Tibial nerve (tissue), 4 donors: ENCODE measurements around the gene SYNCRIP. TPM values are rescaled to one million over a fixed set of nuclear protein-coding genes. Genes with fewer than 3 reads are reported as not detected.

ENCODE experiments used
- DNase-seq, 2 donors: peaks; one replicate each; pipeline ENCODE4 v3.0.0-alpha.2; 2019; ENCODE audit warnings: low spot score in 2 of 2
- H3K27ac ChIP-seq, 4 donors: fragments of 200-600 bp; sonication (generic) in 3 of 4; one replicate each; pipeline ENCODE4 v1.5.1; 2017 to 2019; ENCODE audit warnings: mild to moderate bottlenecking in 1 of 4
- H3K27me3 ChIP-seq, 2 donors: fragments of 200-600 bp; sonication (generic) in 1 of 2; one replicate each; pipeline versions ENCODE4 v1.5.1 to v1.6.0; 2017 to 2019
- H3K36me3 ChIP-seq, 3 donors: fragments of 200-600 bp; sonication (generic); one replicate each; pipeline ENCODE4 v1.5.1; 2018 to 2019
- H3K4me1 ChIP-seq, 4 donors: fragments of 200-600 bp; sonication (generic) in 3 of 4; one replicate each; pipeline ENCODE4 v1.5.1; 2017 to 2019
- H3K4me3 ChIP-seq, 4 donors: fragments of 200-600 bp; sonication (generic) in 3 of 4; one replicate each; pipeline ENCODE4 v1.5.1; 2017 to 2019; ENCODE audit warnings: mild to moderate bottlenecking in 1 of 4, moderate library complexity in 1 of 4
- H3K9me3 ChIP-seq, 4 donors: fragments of 200-600 bp; sonication (generic) in 3 of 4; one replicate each; pipeline ENCODE4 v1.5.1; 2017 to 2019
- CTCF ChIP-seq, 5 experiments: fragments of 200-600 bp in 3 of 5; fragments of 450-650 bp in 2 of 5; sonication (generic) in 3 of 5; IDR thresholded peaks; one replicate each; pipeline ENCODE4 v1.5.1; 2016 to 2019; ENCODE audit warnings: antibody characterized with exemption in 5 of 5, mild to moderate bottlenecking in 3 of 5, moderate library complexity in 2 of 5
- EP300 ChIP-seq, 2 donors: sonication (generic); formaldehyde crosslinking; IDR thresholded peaks; one replicate each; pipeline ENCODE4 v1.6.1; 2017; ENCODE audit warnings: antibody characterized with exemption in 2 of 2, mild to moderate bottlenecking in 1 of 2
- POLR2A ChIP-seq, 2 donors: fragments of 450-650 bp; IDR thresholded peaks; one replicate each; pipeline ENCODE4 v1.6.1; 2017; ENCODE audit warnings: antibody characterized with exemption in 2 of 2, mild to moderate bottlenecking in 2 of 2, moderate library complexity in 2 of 2
- WGBS, 2 donors: methylation state at CpG; one replicate each; pipeline ENCODE4 v1.1.5; 2018; 5-methylcytosine and 5-hydroxymethylcytosine counted together
- total RNA-seq, 4 donors: library from RNA; depleted of rRNA; stranded (reverse); fragments of >200 nt; gene quantifications; one replicate each; pipeline ENCODE4 v1.1.0, GENCODE V29; 2016

SYNCRIP gene
- total RNA-seq, 4 donors from 2014 or later = 51.5 to 64.7 (median 53.2) TPM

- Histone ChIP-seq H3K9me3 (no peaks in the 10 kb centered on the region), H3K27ac (no peak overlapping the region), H3K36me3 (peaks cover 0 to 13% (median 0%) of the 10 kb centered on the region in 3 donors), H3K4me1 (peaks cover 0 to 64% (median 27%) of the 10 kb centered on the region in 4 donors), H3K4me3 (no peak overlapping the region), H3K27me3 (no peaks in the 10 kb centered on the region)
- DNase-seq = no peak
- TF ChIP-seq EP300 (IDR thresholded peaks at IDR 0.05) = no peak
- TF ChIP-seq POLR2A (IDR thresholded peaks at IDR 0.05) = no peak
- no peak for TF ChIP-seq CTCF (IDR thresholded peaks at IDR 0.05)
Observed at GRCh38 chr6:85674604-85675003, 31.9 kb upstream of the SYNCRIP start.

GRCh38 chr6:85673198-85674139, 30.8 kb upstream of the SYNCRIP start:
- Histone ChIP-seq H3K27ac (no peak overlapping the region), H3K27me3 (no peaks in the 10 kb centered on the region), H3K36me3 (peaks cover 0 to 13% (median 0%) of the 10 kb centered on the region in 3 donors), H3K4me3 (no peak overlapping the region), H3K9me3 (no peaks in the 10 kb centered on the region), H3K4me1 (peaks cover 0 to 60% (median 26%) of the 10 kb centered on the region in 4 donors)
- WGBS, 2 donors = 77 to 81% methylated on average over 4 of the region's 4 CpGs
- DNase-seq = no peak
- no peak for TF ChIP-seq EP300 (IDR thresholded peaks at IDR 0.05)
- no peak for TF ChIP-seq POLR2A (IDR thresholded peaks at IDR 0.05)
- no peak for TF ChIP-seq CTCF (IDR thresholded peaks at IDR 0.05)

GRCh38 chr6:85672623-85673022, 29.9 kb upstream of the SYNCRIP start:
- 93 to 95% methylated on average over 4 of the region's 4 CpGs for WGBS, 2 donors
- DNase-seq = no peak
- no peaks in the 10 kb centered on the region for H3K9me3 ChIP-seq
- no peak for TF ChIP-seq POLR2A (IDR thresholded peaks at IDR 0.05)
- TF ChIP-seq CTCF (IDR thresholded peaks at IDR 0.05) = no peak
- TF ChIP-seq EP300 (IDR thresholded peaks at IDR 0.05) = no peak
- no peaks in the 10 kb centered on the region for H3K27me3 ChIP-seq
- H3K4me3 ChIP-seq = no peak overlapping the region
- no peak overlapping the region for H3K27ac ChIP-seq
- peaks cover 0 to 13% (median 0%) of the 10 kb centered on the region in 3 donors for H3K36me3 ChIP-seq
- peaks cover 0 to 60% (median 28%) of the 10 kb centered on the region in 4 donors for H3K4me1 ChIP-seq

- Histone ChIP-seq H3K4me1 (peaks cover 0 to 60% (median 28%) of the 10 kb centered on the region in 4 donors), H3K4me3 (no peak overlapping the region), H3K36me3 (peaks cover 0 to 19% (median 0%) of the 10 kb centered on the region in 3 donors), H3K27me3 (no peaks in the 10 kb centered on the region), H3K27ac (no peak overlapping the region), H3K9me3 (peaks cover 0 to 4% (median 0%) of the 10 kb centered on the region in 4 donors)
- DNase-seq = no peak
- TF ChIP-seq EP300 (IDR thresholded peaks at IDR 0.05) = no peak
- no peak for TF ChIP-seq POLR2A (IDR thresholded peaks at IDR 0.05)
- TF ChIP-seq CTCF (IDR thresholded peaks at IDR 0.05) = no peak
Observed at GRCh38 chr6:85672050-85672449, 29.4 kb upstream of the SYNCRIP start.

- H3K4me3 ChIP-seq = no peak overlapping the region
- TF ChIP-seq EP300 (IDR thresholded peaks at IDR 0.05) (no peak), POLR2A (IDR thresholded peaks at IDR 0.05) (no peak), CTCF (IDR thresholded peaks at IDR 0.05) (no peak)
- WGBS, 2 donors = 61 to 67% methylated on average over 3 of the region's 3 CpGs
Observed at GRCh38 chr6:85670573-85670972, 27.9 kb upstream of the SYNCRIP start.

More at GRCh38 chr6:85670573-85670972, 27.9 kb upstream of the SYNCRIP start:
- Histone ChIP-seq H3K27me3 (no peaks in the 10 kb centered on the region), H3K27ac (peak overlapping the region in 1 of 4 donors; percentile 30), H3K9me3 (peaks cover 0 to 4% (median 0%) of the 10 kb centered on the region in 4 donors), H3K4me1 (peaks cover 0 to 47% (median 18%) of the 10 kb centered on the region in 4 donors), H3K36me3 (peaks cover 0 to 32% (median 0%) of the 10 kb centered on the region in 3 donors)
- no peak for DNase-seq
